GM10248 (cell line): ENCODE results near the gene LRRC4C.

ENCODE experiments used
- CTCF ChIA-PET: fragments of 300-600 bp; sonication (Branson Sonifier 250); formaldehyde crosslinking; extraction: SDS; loops from one replicate; lab custom pipeline; 2021; ENCODE audit warnings: antibody characterized with exemption; lab: Yijun Ruan, JAX
- POLR2A ChIA-PET: fragments of 350-650 bp; sonication (Branson Sonifier 250); formaldehyde crosslinking; extraction: SDS; loops from one replicate; lab custom pipeline; 2020; ENCODE audit warnings: antibody characterized with exemption; lab: Yijun Ruan, JAX
- DNase-seq: peaks from one replicate; pipeline ENCODE4 v3.0.0; 2012; ENCODE audit errors: extremely low spot score
- CTCF ChIP-seq: IDR thresholded peaks from 2 replicates; pipeline ENCODE4 v1.5.1; 2012; ENCODE audit warnings: mild to moderate bottlenecking, low read depth; ENCODE audit errors: extremely low read depth, missing control alignments, control extremely low read depth

The LRRC4C gene

GRCh38 chr11:41282395-41282794 lies 177.1 kb downstream of the LRRC4C start:
- no peak for DNase-seq

GRCh38 chr11:41281131-41281742 lies 178.2 kb downstream of the LRRC4C start:
- ChIA-PET POLR2A (no interaction called here), CTCF (no interaction called here)
- no peak for DNase-seq
- no peak for TF ChIP-seq CTCF

More at GRCh38 chr11:41282395-41282794, 177.1 kb downstream of the LRRC4C start:
- POLR2A ChIA-PET, result no interaction called here
- CTCF ChIA-PET, result no interaction called here
- no peak for TF ChIP-seq CTCF

- CTCF ChIA-PET, result no interaction called here
- no peak for TF ChIP-seq CTCF
- POLR2A ChIA-PET, result no interaction called here
Observed at GRCh38 chr11:41274831-41275230, 184.6 kb downstream of the LRRC4C start.

GRCh38 chr11:41273908-41274307 lies 185.5 kb downstream of the LRRC4C start:
- CTCF ChIA-PET, result no interaction called here
- TF ChIP-seq CTCF, result no peak
- no peak for DNase-seq
- POLR2A ChIA-PET, result no interaction called here

More at GRCh38 chr11:41274831-41275230, 184.6 kb downstream of the LRRC4C start:
- DNase-seq, result no peak

- POLR2A ChIA-PET, result no interaction called here
- TF ChIP-seq CTCF, result no peak
- DNase-seq, result no peak
- CTCF ChIA-PET, result interaction anchor here (1.3 kb wide), 1 partner anchor 11 kb away, joined by 5 read pairs; no protein-coding TSS in a partner anchor
Observed at GRCh38 chr11:41267451-41267850, 192.0 kb downstream of the LRRC4C start.

GRCh38 chr11:41256041-41256440 lies 203.4 kb downstream of the LRRC4C start:
- no peak for DNase-seq
- ChIA-PET CTCF (interaction anchor here (1.2 to 1.8 kb wide), 5 partner anchors 10 to 20 kb away, joined by 3 to 5 read pairs (median 4); no protein-coding TSS in a partner anchor), POLR2A (no interaction called here)
- no peak for TF ChIP-seq CTCF

GRCh38 chr11:41254966-41255365 lies 204.5 kb downstream of the LRRC4C start:
- no peak for TF ChIP-seq CTCF
- no peak for DNase-seq
- CTCF ChIA-PET, result interaction anchor here (1.1 to 1.8 kb wide), 7 partner anchors 8 to 35 kb away, joined by 3 to 5 read pairs (median 3); no protein-coding TSS in a partner anchor
- POLR2A ChIA-PET, result no interaction called here
